Measurements from ENCODE around the gene MAIP1.

DNA sequence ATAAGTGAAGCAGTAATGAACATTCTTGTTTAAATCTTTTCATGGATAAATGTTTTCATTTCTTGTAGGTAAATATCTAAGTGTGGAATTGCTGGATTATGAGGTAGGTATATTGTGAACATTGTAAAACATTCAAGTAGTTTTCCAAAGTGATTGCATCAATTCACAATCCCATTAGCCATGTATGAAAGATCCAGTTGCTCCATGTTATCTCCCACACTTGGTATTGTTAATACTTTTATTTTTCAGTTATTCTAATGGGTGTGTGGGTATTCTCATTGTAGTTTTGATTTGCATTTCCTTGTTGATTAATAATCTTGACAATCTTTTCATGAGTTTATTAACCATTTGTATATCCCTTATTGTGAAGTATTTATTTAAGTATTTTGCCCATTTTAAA lies 50.3 kb downstream of the MAIP1 start:
- no peak for TF ChIP-seq POLR2AphosphoS5 (IDR thresholded peaks at IDR 0.05; ENCODE audit: borderline replicate concordance, low read depth, low read length)
- TF ChIP-seq EZH2 (IDR thresholded peaks at IDR 0.05) = no peak

All from SK-N-MC (cell line).